Measurements from ENCODE around the gene GPC6. TPM values are rescaled to one million over a fixed set of nuclear protein-coding genes. Genes with fewer than 3 reads are reported as not detected.

Gene GPC6
- total RNA-seq, 1 experiment from 2014 or later, result 0.22 TPM

- no peak for DNase-seq (ENCODE audit: low read depth, low spot score)
- no peaks in the 10 kb centered on the region for H3K4me1 ChIP-seq (ENCODE audit: control insufficient read depth in 1 of 2, insufficient read depth in 2 of 2, low read length in 2 of 2)
- ChIA-PET RAD21 (ENCODE audit: low non-redundant PET in 1 of 2, low total read pairs in 2 of 2, uncharacterized antibody in 2 of 2, unreplicated experiment in 2 of 2) (no interaction called here), POLR2A (no interaction called here), CTCF (no interaction called here)
- intact Hi-C loops (cut with micrococcal nuclease), result no loop called here
- no peaks in the 10 kb centered on the region for H3K27me3 ChIP-seq (ENCODE audit: insufficient read depth, low read length)
- no peak overlapping the region for H3K4me3 ChIP-seq (replicated peaks in 1 of 2; ENCODE audit: low read depth in 1 of 2, low read length in 2 of 2)
- H3K9me2 ChIP-seq (ENCODE audit: insufficient read depth), result no peaks in the 10 kb centered on the region
- ATAC-seq, result no peak
- no peaks in the 10 kb centered on the region for H3K79me2 ChIP-seq (ENCODE audit: insufficient read depth, low read length)
- no TSS peak for BruUV-seq (replicated peaks)
- H2AFZ ChIP-seq (ENCODE audit: low read depth, low read length, poor library complexity, severe bottlenecking), result no peak overlapping the region
- H3K9me3 ChIP-seq (ENCODE audit: control insufficient read depth in 1 of 2, insufficient read depth in 1 of 2, low read depth in 1 of 2, low read length in 2 of 2), result peaks cover 6 to 13% of the 10 kb centered on the region in 2 experiments; a peak in 1 of 4 replicates
- TF ChIP-seq RAD21 (IDR thresholded peaks at IDR 0.05; ENCODE audit: low read depth) (no peak), JUND (IDR thresholded peaks at IDR 0.05) (no peak), SRF (IDR thresholded peaks at IDR 0.05; ENCODE audit: low read depth) (no peak), TCF7L2 (IDR thresholded peaks at IDR 0.05; ENCODE audit: borderline replicate concordance, extremely low read depth, insufficient read depth, insufficient read length) (no peak), SIN3A (IDR thresholded peaks at IDR 0.05; ENCODE audit: low read depth) (no peak), EZH2phosphoT487 (IDR thresholded peaks at IDR 0.05; ENCODE audit: borderline replicate concordance) (no peak), ELF1 (IDR thresholded peaks at IDR 0.05; ENCODE audit: borderline replicate concordance, low read depth) (no peak)
- H3K36me3 ChIP-seq (ENCODE audit: control insufficient read depth in 1 of 2, insufficient read depth in 2 of 2, low read length in 2 of 2), result no peaks in the 10 kb centered on the region
- no peaks in the 10 kb centered on the region for H4K20me1 ChIP-seq (ENCODE audit: insufficient read depth)
- H3K9ac ChIP-seq (ENCODE audit: low read length), result no peak overlapping the region
- H3K4me2 ChIP-seq (ENCODE audit: low read length), result no peak overlapping the region
- no peak overlapping the region for H3K27ac ChIP-seq (ENCODE audit: low read depth, low read length)
Measured at GRCh38 chr13:94247890-94248289, 1021.3 kb downstream of the GPC6 start.

- Histone ChIP-seq H3K36me3 (ENCODE audit: control insufficient read depth in 1 of 2, insufficient read depth in 2 of 2, low read length in 2 of 2) (no peaks in the 10 kb centered on the region), H4K20me1 (ENCODE audit: insufficient read depth) (no peaks in the 10 kb centered on the region), H3K4me1 (ENCODE audit: control insufficient read depth in 1 of 2, insufficient read depth in 2 of 2, low read length in 2 of 2) (no peaks in the 10 kb centered on the region), H3K9me3 (ENCODE audit: control insufficient read depth in 1 of 2, insufficient read depth in 1 of 2, low read depth in 1 of 2, low read length in 2 of 2) (peaks cover 6 to 13% of the 10 kb centered on the region in 2 experiments; a peak in 1 of 4 replicates), H3K4me3 (replicated peaks in 1 of 2; ENCODE audit: low read depth in 1 of 2, low read length in 2 of 2) (no peak overlapping the region), H3K9me2 (ENCODE audit: insufficient read depth) (no peaks in the 10 kb centered on the region), H3K4me2 (ENCODE audit: low read length) (no peak overlapping the region), H3K79me2 (ENCODE audit: insufficient read depth, low read length) (no peaks in the 10 kb centered on the region), H3K27me3 (ENCODE audit: insufficient read depth, low read length) (no peaks in the 10 kb centered on the region), H3K9ac (ENCODE audit: low read length) (no peak overlapping the region), H3K27ac (ENCODE audit: low read depth, low read length) (no peak overlapping the region), H2AFZ (ENCODE audit: low read depth, low read length, poor library complexity, severe bottlenecking) (no peak overlapping the region)
- ChIA-PET CTCF (no interaction called here), POLR2A (no interaction called here), RAD21 (ENCODE audit: low non-redundant PET in 1 of 2, low total read pairs in 2 of 2, uncharacterized antibody in 2 of 2, unreplicated experiment in 2 of 2) (no interaction called here)
- ATAC-seq (no peak), DNase-seq (ENCODE audit: low read depth, low spot score) (no peak)
- BruUV-seq (replicated peaks), result no TSS peak
- intact Hi-C loops (cut with micrococcal nuclease), result no loop called here
- TF ChIP-seq, protein P1, sequence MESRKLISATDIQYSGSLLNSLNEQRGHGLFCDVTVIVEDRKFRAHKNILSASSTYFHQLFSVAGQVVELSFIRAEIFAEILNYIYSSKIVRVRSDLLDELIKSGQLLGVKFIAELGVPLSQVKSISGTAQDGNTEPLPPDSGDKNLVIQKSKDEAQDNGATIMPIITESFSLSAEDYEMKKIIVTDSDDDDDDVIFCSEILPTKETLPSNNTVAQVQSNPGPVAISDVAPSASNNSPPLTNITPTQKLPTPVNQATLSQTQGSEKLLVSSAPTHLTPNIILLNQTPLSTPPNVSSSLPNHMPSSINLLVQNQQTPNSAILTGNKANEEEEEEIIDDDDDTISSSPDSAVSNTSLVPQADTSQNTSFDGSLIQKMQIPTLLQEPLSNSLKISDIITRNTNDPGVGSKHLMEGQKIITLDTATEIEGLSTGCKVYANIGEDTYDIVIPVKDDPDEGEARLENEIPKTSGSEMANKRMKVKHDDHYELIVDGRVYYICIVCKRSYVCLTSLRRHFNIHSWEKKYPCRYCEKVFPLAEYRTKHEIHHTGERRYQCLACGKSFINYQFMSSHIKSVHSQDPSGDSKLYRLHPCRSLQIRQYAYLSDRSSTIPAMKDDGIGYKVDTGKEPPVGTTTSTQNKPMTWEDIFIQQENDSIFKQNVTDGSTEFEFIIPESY (IDR thresholded peaks at IDR 0.05; ENCODE audit: extremely low read depth, insufficient replicate concordance, low read length), result no peak
- TF ChIP-seq POLR2AphosphoS5 (IDR thresholded peaks at IDR 0.05; ENCODE audit: low read depth, low read length) (no peak), EZH2 (IDR thresholded peaks at IDR 0.05) (no peak), EZH2phosphoT487 (IDR thresholded peaks at IDR 0.05; ENCODE audit: borderline replicate concordance) (no peak), EGR1 (IDR thresholded peaks at IDR 0.05; ENCODE audit: low read depth) (no peak), REST (IDR thresholded peaks at IDR 0.05; ENCODE audit: low read depth) (no peak), CBX3 (IDR thresholded peaks at IDR 0.05; ENCODE audit: low read depth) (no peak), ELF1 (IDR thresholded peaks at IDR 0.05; ENCODE audit: borderline replicate concordance, low read depth) (no peak)
- TF ChIP-seq, protein P2, sequence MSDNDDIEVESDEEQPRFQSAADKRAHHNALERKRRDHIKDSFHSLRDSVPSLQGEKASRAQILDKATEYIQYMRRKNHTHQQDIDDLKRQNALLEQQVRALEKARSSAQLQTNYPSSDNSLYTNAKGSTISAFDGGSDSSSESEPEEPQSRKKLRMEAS (IDR thresholded peaks at IDR 0.05), result no peak
- TF ChIP-seq, protein P3, sequence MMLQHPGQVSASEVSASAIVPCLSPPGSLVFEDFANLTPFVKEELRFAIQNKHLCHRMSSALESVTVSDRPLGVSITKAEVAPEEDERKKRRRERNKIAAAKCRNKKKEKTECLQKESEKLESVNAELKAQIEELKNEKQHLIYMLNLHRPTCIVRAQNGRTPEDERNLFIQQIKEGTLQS (IDR thresholded peaks at IDR 0.05), result no peak
Measured at GRCh38 chr13:94248454-94249228, 1022.0 kb downstream of the GPC6 start.
